T-helper 1 cell (primary cell): ENCODE results near the gene HSBP1L1.
A peak's percentile ranks its signal among the peaks of the same experiment; 100 is the strongest.

Experiments used
- DNase-seq, 5 donors: peaks; one replicate each; pipeline ENCODE4 v3.0.0-alpha.2; 2012 to 2020

HSBP1L1 gene

GRCh38 chr18:79945118-79946042, 19.1 kb upstream of the HSBP1L1 start:
- no peak for DNase-seq

- no peak for DNase-seq
These were observed 17.2 kb upstream of the HSBP1L1 start for GRCh38 chr18:79947054-79947755.

GRCh38 chr18:79947881-79948610, 16.4 kb upstream of the HSBP1L1 start:
- DNase-seq: no peak

GRCh38 chr18:79948719-79949411, 15.6 kb upstream of the HSBP1L1 start:
- no peak for DNase-seq

GRCh38 chr18:79949697-79950487, 14.6 kb upstream of the HSBP1L1 start:
- no peak for DNase-seq

- peak in 2 of 5 donors; percentile 16 to 20 for DNase-seq
These were observed 13.7 kb upstream of the HSBP1L1 start for GRCh38 chr18:79950515-79951341.

- peak; percentile 87 to 94 (median 91) for DNase-seq
These were observed 12.6 kb upstream of the HSBP1L1 start, which contains the start of gene SLC66A2 for GRCh38 chr18:79951545-79952455. Gene SLC66A2 (minus strand): TSS chr18:79951653. CDS start chr18:79950926, 727 bp downstream.

GRCh38 chr18:79952456-79952995, 11.9 kb upstream of the HSBP1L1 start:
- no peak for DNase-seq

GRCh38 chr18:79952996-79953559, 11.4 kb upstream of the HSBP1L1 start:
- no peak for DNase-seq

- no peak for DNase-seq
These were observed 10.3 kb upstream of the HSBP1L1 start for GRCh38 chr18:79953971-79954651.

GRCh38 chr18:79954791-79955190, 9.7 kb upstream of the HSBP1L1 start:
- no peak for DNase-seq

- DNase-seq: no peak
These were observed 9.0 kb upstream of the HSBP1L1 start for GRCh38 chr18:79955302-79956075.

GRCh38 chr18:79956276-79956675, 8.2 kb upstream of the HSBP1L1 start:
- no peak for DNase-seq

GRCh38 chr18:79958981-79959380, 5.5 kb upstream of the HSBP1L1 start:
- no peak for DNase-seq

- DNase-seq: peak in 1 of 5 donors; percentile 45
These were observed 4.2 kb upstream of the HSBP1L1 start for GRCh38 chr18:79960161-79960801.

- DNase-seq: no peak
These were observed 3.4 kb upstream of the HSBP1L1 start for GRCh38 chr18:79960921-79961526.
